HUES64 (cell line): ENCODE data around the gene ESRRB.
"Not testable (repeated sequence)": the region's sequence is repeated elsewhere in the genome, so short reads cannot be mapped to it uniquely, and the experiment has no call there.

ENCODE experiments used
- H3K27ac ChIP-seq: 2 replicates; pipeline ENCODE4 v1.7.0; 2013; ENCODE audit warnings: low read depth, low read length, inconsistent platforms
- H3K27me3 ChIP-seq: 2 replicates; pipeline ENCODE4 v1.6.1; 2013; ENCODE audit warnings: mild to moderate bottlenecking, low read length; ENCODE audit not compliant: insufficient read depth
- H3K36me3 ChIP-seq: 2 replicates; pipeline ENCODE4 v1.6.1; 2013; ENCODE audit warnings: mild to moderate bottlenecking, low read length; ENCODE audit not compliant: insufficient read depth
- H3K4me1 ChIP-seq: 2 replicates; pipeline ENCODE4 v1.6.1; 2013; ENCODE audit warnings: mild to moderate bottlenecking, low read length, moderate library complexity; ENCODE audit not compliant: insufficient read depth
- H3K4me3 ChIP-seq: 2 replicates; pipeline ENCODE4 v1.5.1; 2013; ENCODE audit warnings: mild to moderate bottlenecking, low read length, moderate library complexity
- H3K9ac ChIP-seq: 2 replicates; pipeline ENCODE4 v1.6.1; 2013; ENCODE audit warnings: mild to moderate bottlenecking, low read depth, low read length
- H3K9me3 ChIP-seq: 2 replicates; pipeline ENCODE4 v1.6.1; 2013; ENCODE audit warnings: low read depth, low read length; ENCODE audit not compliant: insufficient read depth
- WGBS: fragments of 150-250, 120-280 bp; methylation state at CpG from one replicate; pipeline ENCODE4 v1.1.7; 2013; ENCODE audit warnings: missing lambda C conversion rate; 5-methylcytosine and 5-hydroxymethylcytosine counted together

The ESRRB gene

GRCh38 chr14:76531085-76531484 is 155.1 kb downstream of the ESRRB start:
- Histone ChIP-seq H3K4me3 (no peak overlapping the region), H3K9ac (no peak overlapping the region), H3K27ac (no peak overlapping the region), H3K36me3 (no peaks in the 10 kb centered on the region), H3K27me3 (no peaks in the 10 kb centered on the region), H3K4me1 (peaks cover 4% of the 10 kb centered on the region; the same call in 1 of the 2 replicates), H3K9me3 (no peaks in the 10 kb centered on the region)
- WGBS, result 94% methylated on average over 3 of the region's 3 CpGs

GRCh38 chr14:76531821-76532318 is 155.9 kb downstream of the ESRRB start:
- no peaks in the 10 kb centered on the region for H3K9me3 ChIP-seq
- H3K4me1 ChIP-seq, result peaks cover 4% of the 10 kb centered on the region; the same call in 1 of the 2 replicates
- no peak overlapping the region for H3K4me3 ChIP-seq
- no peak overlapping the region for H3K9ac ChIP-seq
- H3K27me3 ChIP-seq, result no peaks in the 10 kb centered on the region
- H3K27ac ChIP-seq, result no peak overlapping the region
- 86% methylated on average over 15 of the region's 15 CpGs for WGBS
- no peaks in the 10 kb centered on the region for H3K36me3 ChIP-seq

DNA sequence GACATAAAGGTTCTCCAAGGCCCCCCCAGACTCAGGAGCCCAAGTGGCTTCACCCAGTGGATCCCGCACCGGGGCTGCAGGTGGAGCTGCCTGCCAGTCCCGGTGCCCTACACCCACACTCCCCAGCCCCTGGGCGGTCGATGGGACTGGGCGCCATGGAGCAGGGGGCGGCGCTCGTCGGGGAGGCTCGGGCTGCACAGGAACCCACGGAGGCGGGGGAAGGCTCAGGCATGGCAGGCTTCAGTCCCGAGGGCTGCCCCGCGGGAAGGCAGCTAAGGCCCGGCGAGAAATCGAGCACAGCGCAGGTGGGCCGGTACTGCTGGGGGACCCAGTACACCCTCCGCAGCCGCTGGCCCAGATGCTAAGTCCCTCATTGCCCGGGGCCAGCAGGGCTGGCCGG is 160.7 kb downstream of the ESRRB start:
- not testable (repeated sequence) for H3K9me3 ChIP-seq, H3K27ac ChIP-seq, H3K36me3 ChIP-seq, H3K4me3 ChIP-seq, H3K27me3 ChIP-seq, H3K9ac ChIP-seq
- 96% methylated on average over 23 of the region's 25 CpGs for WGBS
- peaks cover 13% of the 10 kb centered on the region for H3K4me1 ChIP-seq

DNA sequence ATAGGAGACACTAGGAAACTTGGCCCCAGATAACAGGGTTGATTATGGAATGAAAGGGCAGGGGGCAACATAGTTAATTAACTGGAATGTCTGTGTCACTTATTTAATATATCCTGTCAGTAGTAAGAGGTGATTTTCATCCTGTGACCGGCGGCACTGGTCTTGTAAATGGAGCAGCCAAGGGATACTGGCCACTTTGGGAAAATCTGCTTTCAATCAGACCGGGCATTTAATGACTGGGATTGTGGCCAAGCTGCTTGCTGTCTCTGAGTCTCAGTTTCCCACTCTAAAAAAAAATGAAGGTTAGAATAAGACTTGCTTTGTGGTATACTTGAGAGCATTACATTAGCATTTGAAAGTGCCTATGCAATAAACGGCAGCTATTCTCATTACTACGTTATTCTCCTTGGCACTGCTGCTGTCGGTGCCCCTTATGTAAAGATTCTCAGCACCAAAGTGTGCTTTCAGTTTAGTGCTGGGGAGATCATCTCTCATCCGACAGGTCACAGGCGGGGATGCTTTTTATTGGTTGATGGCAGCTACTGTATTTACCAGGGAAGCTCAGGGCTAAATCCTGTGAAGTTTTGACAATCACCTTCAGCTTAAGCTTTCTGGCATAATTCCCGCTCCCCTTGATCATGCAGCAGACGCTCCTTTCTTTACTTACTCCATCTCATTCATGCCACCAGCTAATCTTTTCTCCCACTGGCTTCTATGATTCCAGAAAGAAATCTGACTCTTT is 162.1 kb downstream of the ESRRB start:
- Histone ChIP-seq H3K27ac (no peak overlapping the region), H3K36me3 (no peaks in the 10 kb centered on the region), H3K9me3 (no peaks in the 10 kb centered on the region), H3K9ac (no peak overlapping the region), H3K4me1 (peaks cover 18% of the 10 kb centered on the region), H3K4me3 (no peak overlapping the region), H3K27me3 (no peaks in the 10 kb centered on the region)
- 67% methylated on average over 10 of the region's 10 CpGs for WGBS

DNA sequence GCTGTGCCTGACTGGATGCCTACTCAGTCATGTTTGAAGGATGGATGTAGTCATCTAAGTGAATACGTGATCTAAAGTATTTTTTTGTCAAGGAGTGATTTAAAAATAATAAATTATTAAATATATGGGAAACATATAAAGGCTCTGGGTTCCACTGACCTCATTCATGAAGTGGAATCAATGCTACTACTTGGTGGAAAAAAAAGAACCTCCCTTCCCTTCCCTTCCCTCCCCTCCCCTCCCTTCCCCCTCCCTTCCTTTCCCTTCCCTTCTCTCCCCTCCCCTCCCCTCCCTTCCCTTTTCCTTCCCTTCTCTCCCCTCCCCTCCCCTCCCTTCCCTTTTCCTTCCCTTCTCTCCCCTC is 162.7 kb downstream of the ESRRB start:
- H3K4me1 ChIP-seq, result peaks cover 18% of the 10 kb centered on the region
- no peak overlapping the region for H3K27ac ChIP-seq
- no peaks in the 10 kb centered on the region for H3K36me3 ChIP-seq
- H3K9me3 ChIP-seq, result no peaks in the 10 kb centered on the region
- WGBS, result 67% methylated on average over 1 of the region's 1 CpG
- no peak overlapping the region for H3K9ac ChIP-seq
- H3K4me3 ChIP-seq, result no peak overlapping the region
- H3K27me3 ChIP-seq, result no peaks in the 10 kb centered on the region

- Histone ChIP-seq H3K27ac (no peak overlapping the region), H3K9me3 (no peaks in the 10 kb centered on the region), H3K4me3 (no peak overlapping the region), H3K9ac (no peak overlapping the region), H3K4me1 (peaks cover 14% of the 10 kb centered on the region), H3K36me3 (no peaks in the 10 kb centered on the region), H3K27me3 (no peaks in the 10 kb centered on the region)
These were observed 163.2 kb downstream of the ESRRB start for GRCh38 chr14:76539130-76539529.

- 77% methylated on average over 10 of the region's 10 CpGs for WGBS
These were observed 165.8 kb downstream of the ESRRB start for GRCh38 chr14:76541594-76542219.

GRCh38 chr14:76546426-76547221 is 170.7 kb downstream of the ESRRB start:
- Histone ChIP-seq H3K4me1 (peaks cover 18% of the 10 kb centered on the region), H3K4me3 (no peak overlapping the region), H3K9ac (no peak overlapping the region), H3K9me3 (no peaks in the 10 kb centered on the region), H3K36me3 (no peaks in the 10 kb centered on the region), H3K27ac (no peak overlapping the region), H3K27me3 (no peaks in the 10 kb centered on the region)
- WGBS, result 57% methylated on average over 10 of the region's 10 CpGs

More at GRCh38 chr14:76541594-76542219, 165.8 kb downstream of the ESRRB start:
- no peak overlapping the region for H3K4me3 ChIP-seq
- peaks cover 14% of the 10 kb centered on the region for H3K4me1 ChIP-seq
- no peaks in the 10 kb centered on the region for H3K36me3 ChIP-seq
- no peak overlapping the region for H3K9ac ChIP-seq
- H3K9me3 ChIP-seq, result no peaks in the 10 kb centered on the region
- no peaks in the 10 kb centered on the region for H3K27me3 ChIP-seq
- no peak overlapping the region for H3K27ac ChIP-seq

- no peak overlapping the region for H3K9ac ChIP-seq
- no peak overlapping the region for H3K4me3 ChIP-seq
- H3K27ac ChIP-seq, result no peak overlapping the region
- H3K4me1 ChIP-seq, result peaks cover 19% of the 10 kb centered on the region
- no peaks in the 10 kb centered on the region for H3K27me3 ChIP-seq
- no peaks in the 10 kb centered on the region for H3K36me3 ChIP-seq
- WGBS, result 94% methylated on average over 8 of the region's 8 CpGs
- no peaks in the 10 kb centered on the region for H3K9me3 ChIP-seq
These were observed 171.9 kb downstream of the ESRRB start for GRCh38 chr14:76547831-76548230.

DNA sequence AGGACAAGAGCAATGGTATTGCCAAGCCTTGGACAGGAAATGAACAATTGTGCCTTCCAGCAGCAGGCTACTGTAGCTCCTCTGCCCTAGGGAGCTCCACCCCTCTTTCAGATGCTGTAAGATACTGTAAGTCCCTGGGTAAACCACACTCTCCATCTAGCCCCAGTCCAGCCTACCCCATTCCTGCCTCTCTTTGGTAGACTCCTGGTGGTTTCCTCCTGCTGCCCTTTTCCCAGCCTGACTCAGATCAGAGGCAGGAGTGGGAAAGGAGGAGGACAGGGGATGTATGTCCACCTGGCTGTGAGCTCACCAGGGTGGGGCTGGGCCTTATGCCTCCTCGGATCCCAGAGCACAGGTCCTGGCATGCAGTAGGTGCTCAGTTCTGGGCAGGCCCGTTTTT is 174.6 kb downstream of the ESRRB start:
- H3K4me3 ChIP-seq, result no peak overlapping the region
- H3K36me3 ChIP-seq, result no peaks in the 10 kb centered on the region
- no peak overlapping the region for H3K9ac ChIP-seq
- 75% methylated on average over 2 of the region's 2 CpGs for WGBS
- no peaks in the 10 kb centered on the region for H3K9me3 ChIP-seq
- no peaks in the 10 kb centered on the region for H3K27me3 ChIP-seq
- no peak overlapping the region for H3K27ac ChIP-seq
- peaks cover 19% of the 10 kb centered on the region for H3K4me1 ChIP-seq

GRCh38 chr14:76551116-76551515 is 175.2 kb downstream of the ESRRB start:
- no peak overlapping the region for H3K4me3 ChIP-seq
- H3K9me3 ChIP-seq, result no peaks in the 10 kb centered on the region
- H3K27me3 ChIP-seq, result no peaks in the 10 kb centered on the region
- WGBS, result 58% methylated on average over 2 of the region's 2 CpGs
- peaks cover 19% of the 10 kb centered on the region for H3K4me1 ChIP-seq
- H3K9ac ChIP-seq, result no peak overlapping the region
- H3K27ac ChIP-seq, result 0 out of 2 replicates have a peak overlapping the region, but pooled peaks have one; percentile 6
- no peaks in the 10 kb centered on the region for H3K36me3 ChIP-seq
